Tibial nerve (tissue), 4 donors: ENCODE results near the gene CCDC38.

Source experiments
- CTCF ChIP-seq, 5 experiments: fragments of 200-600 bp in 3 of 5; fragments of 450-650 bp in 2 of 5; sonication (generic) in 3 of 5; IDR thresholded peaks; one replicate each; pipeline ENCODE4 v1.5.1; 2016 to 2019; ENCODE audit warnings: antibody characterized with exemption in 5 of 5, mild to moderate bottlenecking in 3 of 5, moderate library complexity in 2 of 5
- EP300 ChIP-seq, 2 donors: sonication (generic); formaldehyde crosslinking; IDR thresholded peaks; one replicate each; pipeline ENCODE4 v1.6.1; 2017; ENCODE audit warnings: antibody characterized with exemption in 2 of 2, mild to moderate bottlenecking in 1 of 2
- POLR2A ChIP-seq, 2 donors: fragments of 450-650 bp; IDR thresholded peaks; one replicate each; pipeline ENCODE4 v1.6.1; 2017; ENCODE audit warnings: antibody characterized with exemption in 2 of 2, mild to moderate bottlenecking in 2 of 2, moderate library complexity in 2 of 2

GRCh38 chr12:95870897-95871296 is 71.5 kb downstream of the CCDC38 start:
- no peak for TF ChIP-seq CTCF (IDR thresholded peaks at IDR 0.05)
- TF ChIP-seq EP300 (IDR thresholded peaks at IDR 0.05) = no peak
- TF ChIP-seq POLR2A (IDR thresholded peaks at IDR 0.05) = no peak
